HG03097 (cell line): ENCODE measurements around the gene UBXN2A.

Experiments
- ATAC-seq: cut with Tn5 transposase; IDR thresholded peaks from one replicate; pipeline ENCODE4 v1.9.1; 2021; ENCODE audit not compliant: unreplicated experiment, low FRiP score

The UBXN2A gene, protein sequence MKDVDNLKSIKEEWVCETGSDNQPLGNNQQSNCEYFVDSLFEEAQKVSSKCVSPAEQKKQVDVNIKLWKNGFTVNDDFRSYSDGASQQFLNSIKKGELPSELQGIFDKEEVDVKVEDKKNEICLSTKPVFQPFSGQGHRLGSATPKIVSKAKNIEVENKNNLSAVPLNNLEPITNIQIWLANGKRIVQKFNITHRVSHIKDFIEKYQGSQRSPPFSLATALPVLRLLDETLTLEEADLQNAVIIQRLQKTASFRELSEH

GRCh38 chr2:23939987-23940717 is at the start of gene UBXN2A:
Gene UBXN2A, plus strand, starts transcription at chr2:23940463. Its CDS starts 17,852 bp downstream, at chr2:23958315.
- peak; percentile 78 for ATAC-seq

GRCh38 chr2:23900133-23900532 is 40.1 kb upstream of the UBXN2A start:
- no peak for ATAC-seq

- no peak for ATAC-seq
Observed at GRCh38 chr2:23900541-23901322, 39.5 kb upstream of the UBXN2A start.

DNA sequence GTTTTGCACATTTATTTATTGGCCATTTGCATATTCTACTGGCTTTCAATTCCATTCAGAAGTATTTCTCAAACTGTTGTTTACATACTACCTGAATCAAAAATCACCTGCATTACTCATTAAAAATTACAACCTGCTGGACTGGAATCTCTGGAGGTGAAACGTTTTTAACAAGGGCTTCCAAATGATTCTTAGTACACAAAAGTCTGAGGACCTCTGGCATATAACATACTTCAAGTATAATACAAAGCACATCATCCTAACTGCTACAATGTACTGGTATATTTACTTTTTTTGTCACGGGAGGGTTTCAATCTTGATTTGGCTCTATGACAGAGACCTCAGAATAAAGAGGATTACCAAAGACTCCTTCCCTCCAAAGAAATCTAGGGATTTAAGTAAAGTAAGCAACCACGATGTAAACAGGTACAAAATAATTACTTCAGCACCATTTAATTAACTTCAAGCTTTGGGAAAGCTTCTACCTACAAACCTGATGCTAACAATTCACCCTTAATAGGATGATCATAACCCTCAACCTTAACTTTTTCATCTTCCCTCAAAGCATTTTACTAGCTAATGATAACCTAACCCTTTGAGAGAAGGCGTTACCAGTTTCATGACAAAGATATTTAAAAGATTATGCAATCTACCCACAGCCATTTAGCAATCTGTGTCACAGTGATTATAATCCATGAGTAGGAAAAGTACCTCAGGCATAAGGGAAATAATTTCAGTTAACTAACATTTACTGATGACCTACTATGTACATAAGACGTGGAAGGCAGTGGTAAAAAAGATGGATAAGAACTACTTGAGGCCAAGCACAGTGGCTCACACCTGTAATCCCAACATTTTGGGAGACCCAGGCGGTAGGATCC is 38.1 kb upstream of the UBXN2A start:
- no peak for ATAC-seq

GRCh38 chr2:23903034-23903433 is 37.2 kb upstream of the UBXN2A start:
- no peak for ATAC-seq

- no peak for ATAC-seq
Observed at GRCh38 chr2:23904215-23904614, 36.0 kb upstream of the UBXN2A start.

DNA sequence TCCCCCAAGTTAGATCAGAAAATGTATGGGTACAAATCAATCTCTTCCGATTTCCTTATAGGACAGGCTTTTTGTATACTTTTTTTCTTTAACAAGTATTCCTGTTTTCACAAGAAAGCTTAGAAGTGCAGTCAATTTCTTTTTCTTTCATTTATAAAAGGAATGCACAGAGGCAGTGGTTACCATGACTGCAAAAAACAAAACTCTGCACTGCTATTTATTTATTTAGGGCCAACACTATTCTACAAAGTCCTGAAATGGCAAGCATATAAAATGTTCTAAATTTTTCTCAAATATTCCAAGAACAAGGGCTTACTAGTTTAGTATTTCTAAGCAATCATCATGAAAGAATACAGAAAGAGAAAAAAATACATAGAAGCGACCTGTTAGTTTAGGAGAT is 35.6 kb upstream of the UBXN2A start:
- no peak for ATAC-seq

DNA sequence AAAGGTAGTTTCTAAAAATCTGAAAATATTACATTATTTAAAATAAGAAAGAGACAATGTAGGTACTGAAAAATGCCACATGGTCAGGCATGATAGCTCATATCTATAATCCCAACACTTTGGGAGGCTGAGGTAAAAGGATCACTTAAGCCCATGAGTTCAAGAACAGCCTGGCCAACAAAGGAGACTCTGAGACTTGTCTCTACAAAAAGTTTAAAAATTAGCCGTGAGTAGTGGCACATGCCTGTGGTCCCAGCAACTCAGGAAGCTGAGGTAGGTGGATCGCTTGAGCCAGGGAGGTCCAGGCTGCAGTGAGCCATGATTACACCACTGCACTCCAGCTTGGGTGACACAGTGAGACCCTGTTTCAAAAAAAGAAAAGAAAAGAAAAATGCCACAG is 35.1 kb upstream of the UBXN2A start:
- peak; percentile 51 for ATAC-seq

DNA sequence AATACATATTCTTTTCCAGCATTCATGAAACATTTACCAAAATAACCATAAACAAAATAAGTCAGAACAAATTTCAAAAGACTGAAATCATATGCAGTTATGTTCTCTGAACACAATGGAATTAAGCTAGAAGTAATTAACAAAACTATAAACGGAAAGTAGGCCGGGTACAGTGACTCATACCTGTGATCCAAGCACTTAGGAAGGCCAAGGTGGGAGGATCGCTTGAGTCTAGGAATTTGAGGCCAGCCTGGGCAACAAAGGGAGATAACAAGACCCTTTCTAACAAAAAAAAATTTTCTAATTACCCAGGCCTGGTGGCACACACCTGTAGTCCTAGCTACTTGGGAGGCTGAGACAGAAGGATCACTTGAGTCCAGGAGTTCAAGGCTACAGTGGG is 28.2 kb upstream of the UBXN2A start:
- ATAC-seq: no peak

- ATAC-seq: no peak
Observed at GRCh38 chr2:23915327-23915726, 24.9 kb upstream of the UBXN2A start.

DNA sequence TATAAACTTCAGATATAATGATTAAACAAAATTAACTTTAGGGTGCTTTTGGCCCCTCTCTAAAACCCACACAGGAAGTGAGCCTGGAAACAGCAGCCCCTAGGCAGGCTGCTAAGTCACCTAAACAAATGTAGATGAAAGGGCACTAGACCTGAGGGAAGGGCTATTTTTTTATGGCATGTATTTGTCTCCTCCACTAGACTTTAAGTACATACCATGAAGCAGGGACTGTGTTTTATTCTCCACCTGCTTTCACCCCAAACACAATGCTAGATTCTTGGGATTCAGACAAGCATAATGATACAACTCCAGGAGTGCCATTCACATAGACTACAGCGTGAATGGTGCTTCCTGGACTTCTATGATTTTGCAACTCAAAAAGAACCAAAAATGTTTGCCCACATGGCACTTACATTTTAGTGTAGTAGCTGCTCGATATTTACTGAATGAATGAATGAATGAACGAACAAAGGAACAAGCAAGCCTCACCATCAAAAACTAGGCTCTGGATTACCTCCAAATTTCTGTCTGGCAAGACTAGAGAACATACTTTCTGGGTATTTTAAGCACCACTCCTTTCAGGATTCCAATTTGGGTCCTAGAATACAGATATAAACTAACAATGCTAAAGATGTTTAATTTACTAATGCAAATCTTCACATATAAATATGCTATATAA is 23.4 kb upstream of the UBXN2A start:
- ATAC-seq: no peak

- ATAC-seq: no peak
Observed at GRCh38 chr2:23918837-23919489, 21.3 kb upstream of the UBXN2A start.

DNA sequence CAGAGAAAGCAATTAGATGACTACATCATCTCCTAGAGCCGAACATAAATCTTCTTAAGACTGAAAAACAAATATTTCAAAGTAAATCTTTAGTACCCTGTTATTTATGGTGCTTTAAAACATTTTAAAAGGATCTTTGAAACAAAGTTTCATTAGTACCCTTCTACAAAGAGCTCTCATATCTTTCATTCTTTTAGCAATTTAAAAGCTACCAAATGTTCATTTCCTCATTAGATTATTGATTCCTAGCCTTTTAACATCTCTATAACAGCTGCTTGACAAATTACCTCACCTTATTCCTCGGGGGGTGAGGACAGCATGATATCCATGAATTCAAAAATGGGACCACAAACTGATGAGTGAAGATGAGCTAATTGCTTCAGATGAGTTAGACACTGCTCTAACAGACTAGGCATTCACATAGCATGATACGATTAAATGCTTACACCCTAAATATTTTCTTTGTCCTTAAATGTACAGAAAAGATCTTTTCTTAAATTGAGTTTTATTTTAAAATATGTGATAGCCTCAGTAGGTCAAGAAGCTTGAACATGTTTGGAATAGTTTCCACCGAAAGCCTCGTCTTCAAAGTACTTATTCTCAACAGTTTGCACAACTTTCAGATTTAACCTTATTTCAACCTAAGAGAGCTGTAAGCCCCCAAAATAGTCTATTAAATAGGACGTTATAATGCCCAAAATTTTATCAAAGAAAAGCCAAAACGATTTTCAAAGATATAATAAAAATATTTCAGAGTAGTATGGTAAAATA is 15.5 kb upstream of the UBXN2A start:
- ATAC-seq: no peak

DNA sequence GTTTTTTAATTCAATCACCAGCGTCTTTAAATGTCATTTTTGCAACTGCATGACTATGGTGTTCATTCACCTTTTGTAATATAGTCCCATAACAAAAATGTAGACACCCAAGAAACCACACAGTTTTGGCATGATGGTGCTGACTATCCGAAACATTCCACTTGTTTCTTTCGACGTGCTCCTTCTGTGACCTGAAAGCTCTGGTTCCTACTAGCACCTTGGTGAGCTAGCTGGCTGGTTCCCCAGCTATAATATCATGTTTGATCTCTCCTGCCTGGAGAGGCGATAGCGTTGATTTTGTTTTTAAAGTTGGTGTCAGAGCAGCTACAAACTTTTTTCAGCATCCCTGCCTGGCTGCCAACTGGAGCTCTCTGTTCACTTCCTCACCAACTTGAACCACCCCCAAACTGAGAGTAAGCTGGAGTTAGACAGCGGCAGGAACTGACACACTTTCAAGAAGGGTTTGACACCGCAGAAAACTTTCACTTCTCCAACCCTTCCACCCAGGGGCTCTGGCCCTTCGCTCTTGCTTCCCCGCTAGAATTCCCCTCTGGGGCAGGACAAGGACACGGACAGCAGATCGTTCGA is 14.5 kb upstream of the UBXN2A start:
- ATAC-seq: peak; percentile 42

- ATAC-seq: peak; percentile 13
Observed at GRCh38 chr2:23926290-23926749, 13.9 kb upstream of the UBXN2A start.

GRCh38 chr2:23926750-23927571 is 13.3 kb upstream of the UBXN2A start, which contains the start of gene ATAD2B:
Gene ATAD2B, minus strand, starts transcription at chr2:23927123. Its CDS starts 353 bp downstream, at chr2:23926770.
- ATAC-seq: peak; percentile 65

- no peak for ATAC-seq
Observed at GRCh38 chr2:23934259-23934658, 6.0 kb upstream of the UBXN2A start.
